WTC11 (cell line): ENCODE data around the gene DOK3. TPM values are rescaled to one million over a fixed set of nuclear protein-coding genes. Genes with fewer than 3 reads are reported as not detected.

Source experiments
- CREM ChIP-seq: sonication (generic); formaldehyde crosslinking; IDR thresholded peaks from 2 replicates; pipeline ENCODE4 v1.8.1; 2022; ENCODE audit warnings: mild to moderate bottlenecking, missing genetic modification reagents, moderate library complexity
- ELF4 ChIP-seq: sonication (generic); formaldehyde crosslinking; IDR thresholded peaks from 2 replicates; pipeline ENCODE4 v1.8.1; 2022; ENCODE audit warnings: low read depth, mild to moderate bottlenecking, moderate library complexity, missing genetic modification reagents
- FOXP1 ChIP-seq: sonication (generic); formaldehyde crosslinking; IDR thresholded peaks from 2 replicates; pipeline ENCODE4 v1.8.0; 2022; ENCODE audit warnings: missing genetic modification reagents, mild to moderate bottlenecking, moderate library complexity, borderline replicate concordance
- JUN ChIP-seq: sonication (generic); formaldehyde crosslinking; IDR thresholded peaks from 2 replicates; pipeline ENCODE4 v1.8.0; 2023; ENCODE audit warnings: mild to moderate bottlenecking, missing genetic modification reagents
- MXD4 ChIP-seq: fragments of 250-450 bp; sonication (Bioruptor Pico); IDR thresholded peaks from 2 replicates; pipeline ENCODE4 v1.8.0; 2021; ENCODE audit warnings: mild to moderate bottlenecking, moderate library complexity, borderline replicate concordance
- NFATC4 ChIP-seq: fragments of 250-450 bp; sonication (Bioruptor Pico); IDR thresholded peaks from 2 replicates; pipeline ENCODE4 v1.9.0; 2021; ENCODE audit warnings: mild to moderate bottlenecking
- NFE2L1 ChIP-seq: sonication (generic); formaldehyde crosslinking; IDR thresholded peaks from 2 replicates; pipeline ENCODE4 v1.8.1; 2023; ENCODE audit warnings: missing genetic modification reagents
- OVOL2 ChIP-seq: fragments of 250-450 bp; sonication (Bioruptor Pico); IDR thresholded peaks from 2 replicates; pipeline ENCODE4 v1.9.0; 2021; ENCODE audit warnings: mild to moderate bottlenecking, borderline replicate concordance
- PRRX2 ChIP-seq: fragments of 250-450 bp; sonication (Bioruptor Pico); IDR thresholded peaks from 2 replicates; pipeline ENCODE4 v1.8.0; 2021; ENCODE audit warnings: mild to moderate bottlenecking
- SMAD3 ChIP-seq: sonication (generic); formaldehyde crosslinking; IDR thresholded peaks from 2 replicates; pipeline ENCODE4 v1.8.0; 2022; ENCODE audit warnings: missing genetic modification reagents, mild to moderate bottlenecking, borderline replicate concordance
- ZNF121 ChIP-seq: sonication (generic); formaldehyde crosslinking; IDR thresholded peaks from 2 replicates; pipeline ENCODE4 v1.8.0; 2023; ENCODE audit warnings: missing genetic modification reagents
- ZNF263 ChIP-seq: sonication (generic); formaldehyde crosslinking; IDR thresholded peaks from 2 replicates; pipeline ENCODE4 v1.8.1; 2022; ENCODE audit warnings: low read depth, mild to moderate bottlenecking, moderate library complexity, missing genetic modification reagents
- total RNA-seq: library from RNA; stranded (reverse); gene quantifications from 3 replicates; pipeline ENCODE4 v1.2.3, GENCODE V29; 2021
- TF ChIP-seq, protein P1 (sequence below): fragments of 250-450 bp; sonication (Bioruptor Pico); IDR thresholded peaks from 2 replicates; pipeline ENCODE4 v1.9.0; 2021; ENCODE audit warnings: mild to moderate bottlenecking, borderline replicate concordance
- TF ChIP-seq, protein P2 (sequence below): fragments of 250-450 bp; sonication (Bioruptor Pico); conservative IDR thresholded peaks from 2 replicates; pipeline ENCODE4 v1.9.0; 2021; ENCODE audit warnings: mild to moderate bottlenecking
- TF ChIP-seq, protein P3 (sequence below): sonication (generic); formaldehyde crosslinking; IDR thresholded peaks from 2 replicates; pipeline ENCODE4 v1.8.1; 2023; ENCODE audit warnings: mild to moderate bottlenecking, moderate library complexity, missing genetic modification reagents
- TF ChIP-seq, protein P4 (sequence below): sonication (generic); formaldehyde crosslinking; IDR thresholded peaks from 2 replicates; pipeline ENCODE4 v1.8.0; 2022; ENCODE audit warnings: missing genetic modification reagents
- TF ChIP-seq, protein P5 (sequence below): fragments of 250-450 bp; sonication (Bioruptor Pico); IDR thresholded peaks from 2 replicates; pipeline ENCODE4 v1.9.0; 2021; ENCODE audit warnings: mild to moderate bottlenecking
- TF ChIP-seq, protein P6 (sequence below): sonication (generic); formaldehyde crosslinking; IDR thresholded peaks from 2 replicates; pipeline ENCODE4 v1.8.0; 2022; ENCODE audit warnings: mild to moderate bottlenecking, missing genetic modification reagents

The DOK3 gene
- total RNA-seq, 1 experiment from 2014 or later: 9.9 TPM

DNA sequence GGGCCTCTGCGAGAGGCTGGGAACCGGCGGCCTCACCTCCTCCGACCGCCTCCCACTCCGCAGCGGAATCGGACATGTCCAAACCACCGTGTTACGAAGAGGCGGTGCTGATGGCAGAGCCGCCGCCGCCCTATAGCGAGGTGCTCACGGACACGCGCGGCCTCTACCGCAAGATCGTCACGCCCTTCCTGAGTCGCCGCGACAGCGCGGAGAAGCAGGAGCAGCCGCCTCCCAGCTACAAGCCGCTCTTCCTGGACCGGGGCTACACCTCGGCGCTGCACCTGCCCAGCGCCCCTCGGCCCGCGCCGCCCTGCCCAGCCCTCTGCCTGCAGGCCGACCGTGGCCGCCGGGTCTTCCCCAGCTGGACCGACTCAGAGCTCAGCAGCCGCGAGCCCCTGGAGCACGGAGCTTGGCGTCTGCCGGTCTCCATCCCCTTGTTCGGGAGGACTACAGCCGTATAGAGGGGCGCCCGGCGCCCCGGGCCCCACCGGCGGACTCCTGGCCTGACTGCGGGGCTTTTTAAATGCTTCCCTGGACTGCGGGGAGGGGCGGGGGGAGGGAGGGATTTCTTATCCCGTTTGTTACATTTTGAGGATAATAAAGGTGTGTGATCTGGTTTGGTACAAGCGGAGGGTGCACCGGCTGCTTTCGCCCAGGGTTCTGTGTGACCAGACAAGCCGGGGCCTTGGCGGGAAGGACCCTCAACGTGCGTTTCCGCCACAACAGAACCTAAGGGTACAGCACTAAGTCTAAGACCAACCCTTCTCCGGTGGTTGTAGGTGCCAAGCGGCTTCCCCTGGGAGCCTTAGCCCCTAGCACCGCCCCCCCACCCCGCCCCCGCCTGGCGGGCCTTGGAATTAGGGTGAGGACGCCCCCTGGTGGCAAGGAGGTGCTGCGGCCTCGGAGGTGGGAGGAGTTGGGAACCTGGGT, 53.7 kb downstream of the DOK3 start (continued):
- TF ChIP-seq, protein P1, sequence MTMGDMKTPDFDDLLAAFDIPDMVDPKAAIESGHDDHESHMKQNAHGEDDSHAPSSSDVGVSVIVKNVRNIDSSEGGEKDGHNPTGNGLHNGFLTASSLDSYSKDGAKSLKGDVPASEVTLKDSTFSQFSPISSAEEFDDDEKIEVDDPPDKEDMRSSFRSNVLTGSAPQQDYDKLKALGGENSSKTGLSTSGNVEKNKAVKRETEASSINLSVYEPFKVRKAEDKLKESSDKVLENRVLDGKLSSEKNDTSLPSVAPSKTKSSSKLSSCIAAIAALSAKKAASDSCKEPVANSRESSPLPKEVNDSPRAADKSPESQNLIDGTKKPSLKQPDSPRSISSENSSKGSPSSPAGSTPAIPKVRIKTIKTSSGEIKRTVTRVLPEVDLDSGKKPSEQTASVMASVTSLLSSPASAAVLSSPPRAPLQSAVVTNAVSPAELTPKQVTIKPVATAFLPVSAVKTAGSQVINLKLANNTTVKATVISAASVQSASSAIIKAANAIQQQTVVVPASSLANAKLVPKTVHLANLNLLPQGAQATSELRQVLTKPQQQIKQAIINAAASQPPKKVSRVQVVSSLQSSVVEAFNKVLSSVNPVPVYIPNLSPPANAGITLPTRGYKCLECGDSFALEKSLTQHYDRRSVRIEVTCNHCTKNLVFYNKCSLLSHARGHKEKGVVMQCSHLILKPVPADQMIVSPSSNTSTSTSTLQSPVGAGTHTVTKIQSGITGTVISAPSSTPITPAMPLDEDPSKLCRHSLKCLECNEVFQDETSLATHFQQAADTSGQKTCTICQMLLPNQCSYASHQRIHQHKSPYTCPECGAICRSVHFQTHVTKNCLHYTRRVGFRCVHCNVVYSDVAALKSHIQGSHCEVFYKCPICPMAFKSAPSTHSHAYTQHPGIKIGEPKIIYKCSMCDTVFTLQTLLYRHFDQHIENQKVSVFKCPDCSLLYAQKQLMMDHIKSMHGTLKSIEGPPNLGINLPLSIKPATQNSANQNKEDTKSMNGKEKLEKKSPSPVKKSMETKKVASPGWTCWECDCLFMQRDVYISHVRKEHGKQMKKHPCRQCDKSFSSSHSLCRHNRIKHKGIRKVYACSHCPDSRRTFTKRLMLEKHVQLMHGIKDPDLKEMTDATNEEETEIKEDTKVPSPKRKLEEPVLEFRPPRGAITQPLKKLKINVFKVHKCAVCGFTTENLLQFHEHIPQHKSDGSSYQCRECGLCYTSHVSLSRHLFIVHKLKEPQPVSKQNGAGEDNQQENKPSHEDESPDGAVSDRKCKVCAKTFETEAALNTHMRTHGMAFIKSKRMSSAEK (CRISPR knock-in tag): 0 out of 2 replicates have a peak, but pooled peaks have one; percentile 63
- TF ChIP-seq CREM (CRISPR knock-in tag) (peak; percentile 60), ZNF263 (peak; percentile 71), ELF4 (CRISPR knock-in tag) (peak; percentile 81; the same call in 1 of the 2 replicates), PRRX2 (CRISPR knock-in tag) (peak; percentile 77), OVOL2 (CRISPR knock-in tag) (no peak), NFATC4 (CRISPR knock-in tag) (peak; percentile 91), NFE2L1 (no peak), JUN (CRISPR knock-in tag) (peak; percentile 75; the same call in 1 of the 2 replicates), FOXP1 (CRISPR knock-in tag) (no peak), MXD4 (CRISPR knock-in tag) (no peak), SMAD3 (CRISPR knock-in tag) (peak; percentile 14; the same call in 1 of the 2 replicates), ZNF121 (no peak)
- TF ChIP-seq, protein P2, sequence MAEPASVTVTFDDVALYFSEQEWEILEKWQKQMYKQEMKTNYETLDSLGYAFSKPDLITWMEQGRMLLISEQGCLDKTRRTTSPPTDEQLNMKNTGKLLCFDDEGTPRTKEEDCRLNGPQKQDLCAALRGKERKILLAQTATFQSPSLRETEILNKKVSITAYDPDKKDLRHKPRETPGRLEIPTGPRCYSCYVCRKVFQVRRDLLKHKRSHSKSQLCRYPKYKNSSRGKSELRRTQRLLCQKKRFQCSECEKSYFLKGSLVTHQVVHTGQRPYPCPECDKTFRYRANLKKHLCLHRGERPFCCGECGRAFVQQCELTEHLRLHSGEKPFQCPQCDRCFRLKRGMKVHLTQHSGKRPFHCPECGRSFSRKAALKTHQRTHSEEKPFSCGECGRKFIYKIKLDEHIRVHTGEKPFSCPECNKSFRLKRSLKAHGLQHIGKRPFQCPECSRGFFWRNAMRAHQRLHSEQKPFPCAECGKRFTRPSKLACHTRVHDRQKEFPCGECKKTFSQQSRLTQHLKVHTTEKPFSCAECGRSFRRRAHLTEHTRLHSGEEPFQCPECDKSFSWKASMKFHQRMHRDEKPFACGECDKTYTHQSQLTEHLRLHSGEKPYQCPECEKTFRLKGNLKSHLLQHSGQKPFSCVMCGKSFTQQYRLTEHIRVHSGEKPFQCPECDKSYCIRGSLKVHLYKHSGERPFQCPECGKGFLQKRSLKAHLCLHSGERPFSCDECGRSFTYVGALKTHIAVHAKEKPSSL: peak; percentile 72; the same call in 1 of the 2 replicates
- TF ChIP-seq, protein P3, sequence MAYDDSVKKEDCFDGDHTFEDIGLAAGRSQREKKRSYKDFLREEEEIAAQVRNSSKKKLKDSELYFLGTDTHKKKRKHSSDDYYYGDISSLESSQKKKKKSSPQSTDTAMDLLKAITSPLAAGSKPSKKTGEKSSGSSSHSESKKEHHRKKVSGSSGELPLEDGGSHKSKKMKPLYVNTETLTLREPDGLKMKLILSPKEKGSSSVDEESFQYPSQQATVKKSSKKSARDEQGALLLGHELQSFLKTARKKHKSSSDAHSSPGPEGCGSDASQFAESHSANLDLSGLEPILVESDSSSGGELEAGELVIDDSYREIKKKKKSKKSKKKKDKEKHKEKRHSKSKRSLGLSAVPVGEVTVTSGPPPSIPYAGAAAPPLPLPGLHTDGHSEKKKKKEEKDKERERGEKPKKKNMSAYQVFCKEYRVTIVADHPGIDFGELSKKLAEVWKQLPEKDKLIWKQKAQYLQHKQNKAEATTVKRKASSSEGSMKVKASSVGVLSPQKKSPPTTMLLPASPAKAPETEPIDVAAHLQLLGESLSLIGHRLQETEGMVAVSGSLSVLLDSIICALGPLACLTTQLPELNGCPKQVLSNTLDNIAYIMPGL (CRISPR knock-in tag): peak; percentile 31; the same call in 1 of the 2 replicates
- TF ChIP-seq, protein P4, sequence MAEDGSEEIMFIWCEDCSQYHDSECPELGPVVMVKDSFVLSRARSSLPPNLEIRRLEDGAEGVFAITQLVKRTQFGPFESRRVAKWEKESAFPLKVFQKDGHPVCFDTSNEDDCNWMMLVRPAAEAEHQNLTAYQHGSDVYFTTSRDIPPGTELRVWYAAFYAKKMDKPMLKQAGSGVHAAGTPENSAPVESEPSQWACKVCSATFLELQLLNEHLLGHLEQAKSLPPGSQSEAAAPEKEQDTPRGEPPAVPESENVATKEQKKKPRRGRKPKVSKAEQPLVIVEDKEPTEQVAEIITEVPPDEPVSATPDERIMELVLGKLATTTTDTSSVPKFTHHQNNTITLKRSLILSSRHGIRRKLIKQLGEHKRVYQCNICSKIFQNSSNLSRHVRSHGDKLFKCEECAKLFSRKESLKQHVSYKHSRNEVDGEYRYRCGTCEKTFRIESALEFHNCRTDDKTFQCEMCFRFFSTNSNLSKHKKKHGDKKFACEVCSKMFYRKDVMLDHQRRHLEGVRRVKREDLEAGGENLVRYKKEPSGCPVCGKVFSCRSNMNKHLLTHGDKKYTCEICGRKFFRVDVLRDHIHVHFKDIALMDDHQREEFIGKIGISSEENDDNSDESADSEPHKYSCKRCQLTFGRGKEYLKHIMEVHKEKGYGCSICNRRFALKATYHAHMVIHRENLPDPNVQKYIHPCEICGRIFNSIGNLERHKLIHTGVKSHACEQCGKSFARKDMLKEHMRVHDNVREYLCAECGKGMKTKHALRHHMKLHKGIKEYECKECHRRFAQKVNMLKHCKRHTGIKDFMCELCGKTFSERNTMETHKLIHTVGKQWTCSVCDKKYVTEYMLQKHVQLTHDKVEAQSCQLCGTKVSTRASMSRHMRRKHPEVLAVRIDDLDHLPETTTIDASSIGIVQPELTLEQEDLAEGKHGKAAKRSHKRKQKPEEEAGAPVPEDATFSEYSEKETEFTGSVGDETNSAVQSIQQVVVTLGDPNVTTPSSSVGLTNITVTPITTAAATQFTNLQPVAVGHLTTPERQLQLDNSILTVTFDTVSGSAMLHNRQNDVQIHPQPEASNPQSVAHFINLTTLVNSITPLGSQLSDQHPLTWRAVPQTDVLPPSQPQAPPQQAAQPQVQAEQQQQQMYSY (CRISPR knock-in tag): no peak
- TF ChIP-seq, protein P5, sequence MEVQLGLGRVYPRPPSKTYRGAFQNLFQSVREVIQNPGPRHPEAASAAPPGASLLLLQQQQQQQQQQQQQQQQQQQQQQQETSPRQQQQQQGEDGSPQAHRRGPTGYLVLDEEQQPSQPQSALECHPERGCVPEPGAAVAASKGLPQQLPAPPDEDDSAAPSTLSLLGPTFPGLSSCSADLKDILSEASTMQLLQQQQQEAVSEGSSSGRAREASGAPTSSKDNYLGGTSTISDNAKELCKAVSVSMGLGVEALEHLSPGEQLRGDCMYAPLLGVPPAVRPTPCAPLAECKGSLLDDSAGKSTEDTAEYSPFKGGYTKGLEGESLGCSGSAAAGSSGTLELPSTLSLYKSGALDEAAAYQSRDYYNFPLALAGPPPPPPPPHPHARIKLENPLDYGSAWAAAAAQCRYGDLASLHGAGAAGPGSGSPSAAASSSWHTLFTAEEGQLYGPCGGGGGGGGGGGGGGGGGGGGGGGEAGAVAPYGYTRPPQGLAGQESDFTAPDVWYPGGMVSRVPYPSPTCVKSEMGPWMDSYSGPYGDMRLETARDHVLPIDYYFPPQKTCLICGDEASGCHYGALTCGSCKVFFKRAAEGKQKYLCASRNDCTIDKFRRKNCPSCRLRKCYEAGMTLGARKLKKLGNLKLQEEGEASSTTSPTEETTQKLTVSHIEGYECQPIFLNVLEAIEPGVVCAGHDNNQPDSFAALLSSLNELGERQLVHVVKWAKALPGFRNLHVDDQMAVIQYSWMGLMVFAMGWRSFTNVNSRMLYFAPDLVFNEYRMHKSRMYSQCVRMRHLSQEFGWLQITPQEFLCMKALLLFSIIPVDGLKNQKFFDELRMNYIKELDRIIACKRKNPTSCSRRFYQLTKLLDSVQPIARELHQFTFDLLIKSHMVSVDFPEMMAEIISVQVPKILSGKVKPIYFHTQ (CRISPR knock-in tag): peak; percentile 79; the same call in 1 of the 2 replicates
- TF ChIP-seq, protein P6, sequence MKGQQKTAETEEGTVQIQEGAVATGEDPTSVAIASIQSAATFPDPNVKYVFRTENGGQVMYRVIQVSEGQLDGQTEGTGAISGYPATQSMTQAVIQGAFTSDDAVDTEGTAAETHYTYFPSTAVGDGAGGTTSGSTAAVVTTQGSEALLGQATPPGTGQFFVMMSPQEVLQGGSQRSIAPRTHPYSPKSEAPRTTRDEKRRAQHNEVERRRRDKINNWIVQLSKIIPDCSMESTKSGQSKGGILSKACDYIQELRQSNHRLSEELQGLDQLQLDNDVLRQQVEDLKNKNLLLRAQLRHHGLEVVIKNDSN (CRISPR knock-in tag): peak; percentile 51; the same call in 1 of the 2 replicates
